Heart right ventricle (tissue), 16 donors: ENCODE measurements around the gene ATG101. TPM values are rescaled to one million over a fixed set of nuclear protein-coding genes. Genes with fewer than 3 reads are reported as not detected.

ENCODE experiments used
- ATAC-seq, 8 donors: fragments of 200-7000 bp; cut with Tn5 transposase; one replicate each; pipeline ENCODE4 v1.9.1; 2020; ENCODE audit warnings: mild to moderate bottlenecking in 8 of 8, moderate library complexity in 8 of 8, moderate number of reproducible peaks in 1 of 8
- DNase-seq, 2 donors: peaks; one replicate each; pipeline ENCODE4 v3.0.0-alpha.2; 2020
- H3K27ac ChIP-seq, 10 donors: fragments of 200-600 bp; sonication (generic) in 2 of 10; one replicate each; pipeline versions ENCODE4 v1.5.0 to v1.8.0; 2020 to 2022; ENCODE audit warnings: mild to moderate bottlenecking in 3 of 10
- H3K27me3 ChIP-seq, 7 donors: fragments of 200-600 bp; one replicate each; pipeline ENCODE4 v1.8.0; 2021 to 2022; ENCODE audit warnings: mild to moderate bottlenecking in 2 of 7
- H3K36me3 ChIP-seq, 9 donors: fragments of 200-600 bp; sonication (generic) in 1 of 9; one replicate each; pipeline versions ENCODE4 v1.5.0 to v1.8.0; 2020 to 2022; ENCODE audit warnings: mild to moderate bottlenecking in 2 of 9
- H3K4me1 ChIP-seq, 9 donors: fragments of 200-600 bp; sonication (generic) in 1 of 9; one replicate each; pipeline versions ENCODE4 v1.5.0 to v1.8.0; 2020 to 2022; ENCODE audit warnings: mild to moderate bottlenecking in 4 of 9
- H3K4me3 ChIP-seq, 10 donors: fragments of 200-600 bp; sonication (generic) in 2 of 10; one replicate each; pipeline versions ENCODE4 v1.5.0 to v1.8.0; 2020 to 2022; ENCODE audit warnings: mild to moderate bottlenecking in 7 of 10, moderate library complexity in 2 of 10
- H3K9me3 ChIP-seq, 11 donors: fragments of 200-600 bp in 10 of 11; sonication (generic) in 2 of 11; one replicate each; pipeline versions ENCODE4 v1.5.0 to v1.8.0; 2013 to 2022; ENCODE audit warnings: mild to moderate bottlenecking in 2 of 11, control low read depth in 1 of 11, moderate library complexity in 1 of 11
- CTCF ChIP-seq, 9 donors: fragments of 200-600 bp; sonication (generic) in 2 of 9; IDR thresholded peaks; one replicate each; pipeline versions ENCODE4 v1.5.0 to v1.8.0; 2021 to 2022; ENCODE audit warnings: antibody characterized with exemption in 9 of 9, mild to moderate bottlenecking in 5 of 9, moderate library complexity in 1 of 9
- WGBS, 2 donors: extraction: QIAGEN DNeasy Blood & Tissue Kit; methylation state at CpG; one replicate each; pipeline ENCODE4 v1.1.7; 2013; ENCODE audit warnings: inconsistent platforms in 1 of 2; 5-methylcytosine and 5-hydroxymethylcytosine counted together
- intact Hi-C, 10 donors: fragments of 100-400 bp; cut with DNase I; formaldehyde crosslinking; loops; one replicate each; pipeline versions ENCODE4 v1.11.1 to v1.14.2; 2022
- polyA plus RNA-seq, 2 donors: library from polyadenylated mRNA; stranded (reverse); fragments of 200-250 nt; gene quantifications; one replicate each; pipeline ENCODE4 v1.2.3, GENCODE V29; 2013
- total RNA-seq, 10 donors: library from RNA; stranded (reverse); fragmentation: NEBNext Ultra II Directional in 3 of 10; extraction: Animal tissue kit (Norgen Biotek cat#: 25700) in 3 of 10; gene quantifications; one replicate each; pipeline versions ENCODE4 v1.2.1 to v1.2.4, GENCODE V29; 2021 to 2023
- donor health status: Arrhythmogenic right ventricular cardiomyopathy.
- donor health status: ischemic (EF 13 %, LVEDD 7.1; RV severe dilation, severe dysfunction).
- donor health status: healthy with polysubstance abuse.
- donor health status: DM: no; HTN: yes; CAD: no.
- donor health status: DM: no; HTN: no; CAD: no.
- donor health status: ischemic (EF 25% LVEDD 6.9; RV normal size, moderate dysfunction).
- donor health status: ischemic (EF 25% LVEDD 5.7; RV mildly dilated, moderate dysfunction).
- donor health status: healthy.
- donor health status: DM: yes; HTN: yes; CAD: no.
- donor health status: Ischemic cardiomyopathy.
- donor health status: ischemic (EF 35%, LVEDD 5.7; RV mildly dilated, moderate dysfunction).
- donor health status: nonischemic (EF 11% LVEDD 7.7; RV severe dilation, severe dysfunction).
- donor health status: DM: yes; HTN: yes; CAD: no.
- donor health status: PGD.
- donor health status: ischemic (EF 29% LVEDD 5.4; RV normal size, mild dysfunction).
- donor health status: nonischemic (EF 23%, LVEDD 6.1; RV moderate dilation, normal function).

Gene ATG101
- total and polyA plus RNA-seq, 12 donors = 14.6 to 90.2 (median 22.2) TPM

GRCh38 chr12:52079576-52080402 lies 10.0 kb downstream of the ATG101 start, which contains the start of gene SMIM41:
SMIM41 (plus strand) TSS chr12:52079704; CDS start chr12:52079780, 76 bp downstream.
- Histone ChIP-seq H3K4me1 (peaks cover 14 to 43% (median 40%) of the 10 kb centered on the region in 9 donors), H3K4me3 (peak within 1 kb of the TSS in 8 of 10 donors; percentile 1 to 46 (median 40)), H3K27ac (peak within 1 kb of the TSS in 6 of 10 donors; percentile 33 to 86 (median 74)), H3K27me3 (no peaks in the 10 kb centered on the region), H3K9me3 (no peaks in the 10 kb centered on the region), H3K36me3 (peaks cover 0 to 49% (median 14%) of the 10 kb centered on the region in 9 donors)
- DNase-seq (peak in 1 of 2 donors; percentile 43), ATAC-seq (peak in 1 of 8 donors; percentile 8)
- intact Hi-C loops = loop anchor here in 4 of 10 donors (5.0 to 10.0 kb wide), 4 partner anchors 43 to 655 kb away; partner anchors contain the start of gene SLC4A8 (in 1 of the 4)
- no peak for TF ChIP-seq CTCF (IDR thresholded peaks at IDR 0.05)
- WGBS, 2 donors = 53 to 67% methylated on average over 87 of the region's 87 CpGs

GRCh38 chr12:52080403-52081251 lies 10.8 kb downstream of the ATG101 start:
- intact Hi-C loops = loop anchor here in 3 of 10 donors (5.0 kb wide), 3 partner anchors 42 to 78 kb away; no protein-coding TSS in a partner anchor
- Histone ChIP-seq H3K27ac (peak overlapping the region; percentile 33 to 86 (median 72)), H3K4me3 (peak overlapping the region in 8 of 10 donors; percentile 1 to 46 (median 40)), H3K9me3 (no peaks in the 10 kb centered on the region), H3K36me3 (peaks cover 0 to 40% (median 14%) of the 10 kb centered on the region in 9 donors), H3K27me3 (peaks cover 0 to 3% (median 0%) of the 10 kb centered on the region in 7 donors), H3K4me1 (peaks cover 14 to 38% (median 34%) of the 10 kb centered on the region in 9 donors)
- peak in 2 of 8 donors; percentile 1 to 3 for ATAC-seq
- DNase-seq = no peak
- TF ChIP-seq CTCF (IDR thresholded peaks at IDR 0.05) = no peak
- 78 to 80% methylated on average over 10 of the region's 10 CpGs for WGBS, 2 donors

GRCh38 chr12:52081263-52081733 lies 11.5 kb downstream of the ATG101 start:
- WGBS, 2 donors = 44 to 48% methylated on average over 9 of the region's 9 CpGs
- TF ChIP-seq CTCF (IDR thresholded peaks at IDR 0.05) = no peak
- Histone ChIP-seq H3K36me3 (peaks cover 0 to 34% (median 14%) of the 10 kb centered on the region in 9 donors), H3K27ac (peak overlapping the region; percentile 33 to 86 (median 72)), H3K4me3 (peak overlapping the region in 7 of 10 donors; percentile 3 to 46 (median 37)), H3K4me1 (peaks cover 14 to 38% (median 34%) of the 10 kb centered on the region in 9 donors), H3K27me3 (peaks cover 0 to 8% (median 0%) of the 10 kb centered on the region in 7 donors), H3K9me3 (no peaks in the 10 kb centered on the region)
- DNase-seq (peak in 1 of 2 donors; percentile 24), ATAC-seq (peak in 5 of 8 donors; percentile 12 to 20 (median 16))
- intact Hi-C loops = loop anchor here in 3 of 10 donors (5.0 kb wide), 3 partner anchors 41 to 79 kb away; no protein-coding TSS in a partner anchor
